Activated T-helper 17 cell treated with anti-CD3 and anti-CD28 coated beads, Interleukin-2, amount 50 U/mL, for 72 hours (primary cell): ENCODE measurements around the gene ETV7. TPM values are rescaled to one million over a fixed set of nuclear protein-coding genes. Genes with fewer than 3 reads are reported as not detected.
A peak's percentile ranks its signal among the peaks of the same experiment; 100 is the strongest.
"Not testable (repeated sequence)": the region's sequence is repeated elsewhere in the genome, so short reads cannot be mapped to it uniquely, and the experiment has no call there.

Source experiments
- ATAC-seq: fragments of 150-1000 bp; cut with Tn5 transposase; replicated peaks from 2 replicates; pipeline ENCODE4 v1.10.0; 2021; ENCODE audit warnings: mild to moderate bottlenecking, moderate library complexity
- H3K27ac Mint-ChIP-seq: one replicate; pipeline ENCODE4 v1.8.0; 2022; ENCODE audit warnings: mixed read lengths
- H3K27me3 Mint-ChIP-seq: one replicate; pipeline ENCODE4 v1.8.0; 2022; ENCODE audit warnings: mixed read lengths
- H3K36me3 Mint-ChIP-seq: one replicate; pipeline ENCODE4 v1.8.0; 2022; ENCODE audit warnings: low read depth, mild to moderate bottlenecking, mixed read lengths
- H3K4me1 Mint-ChIP-seq: one replicate; pipeline ENCODE4 v1.8.0; 2022; ENCODE audit warnings: mixed read lengths
- H3K4me3 Mint-ChIP-seq: one replicate; pipeline ENCODE4 v1.8.0; 2022; ENCODE audit warnings: mild to moderate bottlenecking, mixed read lengths
- H3K9me3 Mint-ChIP-seq: one replicate; pipeline ENCODE4 v1.8.0; 2022; ENCODE audit warnings: mixed read lengths
- total RNA-seq, 2 donors: library from RNA; stranded (reverse); gene quantifications; one replicate each; pipeline ENCODE4 v1.2.3, GENCODE V29; 2022

ETV7 gene
- total RNA-seq, 2 donors from 2014 or later: 2.6 to 16.9 TPM

DNA sequence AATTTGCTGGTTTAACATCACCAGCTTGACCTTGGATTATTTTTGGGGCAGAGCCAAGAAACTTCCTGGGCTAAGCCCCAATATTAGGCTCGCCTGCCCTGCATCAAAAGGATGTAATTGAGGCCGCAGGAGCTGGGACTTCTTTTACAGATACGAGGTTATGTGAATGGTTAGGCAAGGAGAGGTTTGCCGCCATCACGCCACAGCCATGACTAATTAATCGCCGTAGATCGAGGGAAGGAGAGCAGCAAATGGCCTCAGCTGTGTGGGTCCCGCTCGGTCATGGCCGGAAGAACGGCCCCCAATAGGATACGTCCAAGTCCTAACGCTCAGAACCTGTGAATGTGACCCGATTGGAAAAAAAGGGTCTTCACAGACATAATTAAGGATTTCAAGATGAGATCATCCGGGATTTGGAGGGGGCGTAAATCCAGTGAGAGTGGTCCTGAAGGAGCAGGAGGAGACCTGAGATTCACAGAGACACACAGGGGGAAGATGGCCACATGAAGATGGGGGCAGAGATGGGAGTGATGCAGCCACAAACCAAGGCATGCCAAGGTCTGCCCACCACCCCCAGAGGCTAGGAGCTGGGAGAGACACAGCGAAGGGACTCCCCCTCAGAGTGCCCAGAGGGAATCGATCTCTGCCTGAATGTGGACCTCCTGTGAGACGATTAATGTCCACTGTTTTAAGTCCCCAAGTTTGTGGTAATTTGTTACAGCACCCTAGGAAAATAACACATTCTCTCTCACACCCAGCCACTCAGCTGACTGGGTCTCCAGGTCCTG is 40.8 kb downstream of the ETV7 start:
- no peaks in the 10 kb centered on the region for H3K4me1 Mint-ChIP-seq

DNA sequence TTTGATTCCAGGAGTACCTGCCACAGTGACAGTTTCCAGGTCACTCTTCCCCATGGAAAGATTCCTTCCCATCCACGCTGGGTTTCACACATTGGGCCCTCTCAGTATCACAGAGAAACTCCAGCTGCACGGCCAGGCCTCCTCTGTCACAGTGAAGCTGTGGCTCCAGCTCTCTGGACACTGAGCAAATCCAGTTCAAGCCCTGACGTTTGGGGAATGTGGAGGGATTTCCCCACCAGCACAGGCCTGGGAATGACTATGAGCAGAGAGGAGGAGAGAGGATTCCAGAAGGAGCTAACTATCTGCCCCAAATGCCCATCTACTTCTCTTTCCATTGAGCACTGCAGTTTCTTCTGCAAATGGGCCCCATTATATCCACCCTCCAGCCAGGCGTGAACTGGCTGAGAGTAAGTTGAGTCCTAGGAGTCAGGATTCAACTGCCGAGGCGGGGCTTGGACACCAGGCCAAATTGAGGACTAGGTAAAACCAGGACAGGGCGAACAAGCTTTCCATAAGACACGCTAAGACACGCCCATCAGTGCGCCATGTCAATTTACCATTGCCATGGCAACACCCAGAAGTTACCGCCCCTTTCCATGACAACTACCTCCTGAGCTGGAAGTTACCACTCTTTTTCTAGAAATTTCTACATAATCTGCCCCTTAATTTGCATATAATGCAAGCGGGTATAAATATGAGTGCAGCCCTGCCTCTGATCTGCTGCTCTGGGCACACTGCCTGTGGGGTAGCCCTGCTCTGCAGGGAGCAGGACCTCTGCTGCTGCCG is 41.6 kb downstream of the ETV7 start:
- Mint-ChIP-seq H3K36me3 (no peaks in the 10 kb centered on the region), H3K4me3 (no peak overlapping the region), H3K27ac (no peak overlapping the region), H3K4me1 (peaks cover 1% of the 10 kb centered on the region), H3K27me3 (peaks cover 1% of the 10 kb centered on the region), H3K9me3 (no peaks in the 10 kb centered on the region)
- no peak for ATAC-seq

More for the DNA sequence above, 40.8 kb downstream of the ETV7 start:
- no peaks in the 10 kb centered on the region for H3K36me3 Mint-ChIP-seq
- no peaks in the 10 kb centered on the region for H3K27me3 Mint-ChIP-seq
- H3K27ac Mint-ChIP-seq: no peak overlapping the region
- no peak for ATAC-seq
- H3K4me3 Mint-ChIP-seq: no peak overlapping the region
- H3K9me3 Mint-ChIP-seq: no peaks in the 10 kb centered on the region

DNA sequence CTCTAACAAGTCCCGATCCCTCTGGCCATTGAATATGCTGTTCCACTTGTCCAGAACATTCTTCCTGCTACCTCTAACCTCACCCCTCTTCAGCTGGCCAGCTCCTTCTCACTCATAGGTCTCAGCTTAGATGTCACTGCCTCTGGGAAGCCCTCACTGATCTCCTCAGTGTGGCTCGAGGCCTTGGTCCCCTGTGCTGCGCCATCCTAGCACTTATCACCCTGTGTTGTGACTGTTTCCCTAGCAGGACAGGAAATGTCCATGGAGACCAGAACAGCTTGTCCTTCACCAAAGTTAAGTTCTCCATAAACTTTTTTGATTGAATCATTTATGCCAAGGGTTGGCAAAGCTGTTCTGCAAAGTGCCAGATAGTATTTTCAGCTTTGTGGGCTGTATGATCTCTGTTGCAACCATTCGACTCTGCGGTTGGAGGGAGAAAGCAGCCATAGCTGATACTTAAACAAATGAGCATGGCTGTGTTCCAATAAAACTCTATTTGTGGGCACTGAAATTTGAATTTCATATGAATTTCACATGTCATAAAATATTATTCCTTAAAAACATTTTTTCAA is 44.3 kb downstream of the ETV7 start:
- no peak for ATAC-seq
- peaks cover 4% of the 10 kb centered on the region for H3K4me1 Mint-ChIP-seq
- no peaks in the 10 kb centered on the region for H3K9me3 Mint-ChIP-seq
- peaks cover 3% of the 10 kb centered on the region for H3K27me3 Mint-ChIP-seq
- no peak overlapping the region for H3K27ac Mint-ChIP-seq
- no peaks in the 10 kb centered on the region for H3K36me3 Mint-ChIP-seq
- H3K4me3 Mint-ChIP-seq: no peak overlapping the region

DNA sequence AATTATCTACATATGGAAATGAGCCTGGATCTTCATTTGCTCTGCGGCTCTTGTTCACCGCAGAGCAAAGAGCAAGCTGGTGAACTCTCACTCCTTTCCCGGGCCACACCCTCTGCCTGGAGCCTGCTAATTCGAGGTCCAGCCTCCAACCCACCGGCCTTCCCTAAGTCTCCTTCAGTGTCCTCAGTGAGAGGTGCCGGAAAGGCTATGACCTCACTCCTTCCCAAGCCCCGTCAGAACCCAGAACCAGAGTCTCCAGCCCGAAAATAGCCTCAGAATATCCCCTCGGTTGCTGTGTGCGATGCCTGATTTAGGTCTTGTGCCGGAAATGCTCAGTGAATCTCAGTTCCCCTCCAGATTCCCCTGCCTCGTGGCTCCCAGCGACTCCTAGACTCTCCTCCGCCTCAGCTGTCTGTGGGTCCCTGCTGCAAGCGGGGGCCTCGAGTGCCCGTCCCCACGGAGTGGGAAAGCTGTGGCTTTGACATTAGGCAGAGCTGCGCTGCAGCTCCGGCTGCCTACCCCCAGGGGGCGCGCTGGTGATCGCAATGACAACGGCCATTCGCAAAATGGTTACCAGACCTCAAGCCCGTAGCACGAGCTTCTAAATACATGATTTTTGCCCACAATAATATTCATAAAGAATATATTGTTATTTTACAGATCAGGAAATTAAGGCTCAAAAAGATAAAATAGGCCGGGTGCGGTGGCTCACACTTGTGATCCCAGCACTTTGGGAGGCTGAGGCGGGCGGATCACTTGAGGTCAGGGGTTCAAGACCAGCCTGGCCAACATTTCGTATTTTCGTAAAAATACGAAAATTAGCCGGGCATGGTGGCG is 46.6 kb downstream of the ETV7 start:
- Mint-ChIP-seq H3K27ac (no peak overlapping the region), H3K4me3 (peak overlapping the region; percentile 30), H3K4me1 (peaks cover 10% of the 10 kb centered on the region), H3K36me3 (no peaks in the 10 kb centered on the region), H3K9me3 (no peaks in the 10 kb centered on the region), H3K27me3 (peaks cover 4% of the 10 kb centered on the region)
- peak; percentile 82 for ATAC-seq

GRCh38 chr6:36340306-36340617 is 47.2 kb downstream of the ETV7 start:
- no peak for ATAC-seq
- Mint-ChIP-seq H3K4me1 (peaks cover 10% of the 10 kb centered on the region), H3K9me3 (no peaks in the 10 kb centered on the region), H3K27ac (no peak overlapping the region), H3K27me3 (peaks cover 8% of the 10 kb centered on the region), H3K4me3 (no peak overlapping the region), H3K36me3 (no peaks in the 10 kb centered on the region)

- Mint-ChIP-seq H3K27ac (no peak overlapping the region), H3K36me3 (no peaks in the 10 kb centered on the region), H3K9me3 (no peaks in the 10 kb centered on the region), H3K4me1 (peaks cover 10% of the 10 kb centered on the region), H3K4me3 (no peak overlapping the region), H3K27me3 (peaks cover 20% of the 10 kb centered on the region)
- ATAC-seq: no peak
Observed at GRCh38 chr6:36339146-36339545, 48.3 kb downstream of the ETV7 start.

GRCh38 chr6:36338223-36338622 is 49.2 kb downstream of the ETV7 start:
- not testable (repeated sequence) for H3K9me3 Mint-ChIP-seq, H3K36me3 Mint-ChIP-seq, H3K27ac Mint-ChIP-seq, H3K4me3 Mint-ChIP-seq, ATAC-seq
- Mint-ChIP-seq H3K4me1 (peaks cover 10% of the 10 kb centered on the region), H3K27me3 (peaks cover 28% of the 10 kb centered on the region)

- Mint-ChIP-seq H3K4me3 (no peak overlapping the region), H3K27ac (no peak overlapping the region), H3K36me3 (no peaks in the 10 kb centered on the region), H3K4me1 (peaks cover 10% of the 10 kb centered on the region), H3K27me3 (peaks cover 32% of the 10 kb centered on the region), H3K9me3 (no peaks in the 10 kb centered on the region)
- no peak for ATAC-seq
Observed at GRCh38 chr6:36337814-36338213, 49.7 kb downstream of the ETV7 start.

DNA sequence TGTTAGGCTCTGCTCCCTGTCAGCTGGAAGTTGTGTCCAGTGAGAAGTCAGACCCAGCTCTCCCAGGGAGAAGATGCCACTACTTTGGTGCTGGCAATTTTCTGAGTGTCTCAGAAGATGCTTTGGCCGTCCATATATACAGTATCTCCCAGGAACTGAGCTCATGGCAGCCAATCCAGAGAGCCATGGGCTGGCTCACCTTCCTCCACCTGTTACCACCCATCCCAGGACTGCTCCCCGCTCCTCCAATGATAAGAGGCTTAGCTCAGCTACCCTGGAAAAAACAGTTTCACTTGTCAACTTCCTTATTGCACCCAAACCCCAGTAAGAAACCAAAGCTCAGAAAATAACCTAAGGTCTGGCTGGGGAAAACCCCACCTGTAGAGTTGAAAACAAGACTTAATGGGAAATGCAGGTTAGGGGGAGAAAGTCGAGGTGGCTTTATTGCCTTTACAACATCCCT is 50.7 kb downstream of the ETV7 start, which contains the start of gene BNIP5:
TSS of gene BNIP5 (minus strand) at position 110 of the 463 bp plus-strand sequence. CDS start 6,198 bp downstream, outside the sequence.
- H3K36me3 Mint-ChIP-seq: no peaks in the 10 kb centered on the region
- ATAC-seq: peak; percentile 51
- H3K27ac Mint-ChIP-seq: peak within 1 kb of the TSS; percentile 35
- H3K4me1 Mint-ChIP-seq: peaks cover 10% of the 10 kb centered on the region
- H3K27me3 Mint-ChIP-seq: peaks cover 38% of the 10 kb centered on the region
- peak within 1 kb of the TSS; percentile 32 for H3K4me3 Mint-ChIP-seq
- no peaks in the 10 kb centered on the region for H3K9me3 Mint-ChIP-seq

DNA sequence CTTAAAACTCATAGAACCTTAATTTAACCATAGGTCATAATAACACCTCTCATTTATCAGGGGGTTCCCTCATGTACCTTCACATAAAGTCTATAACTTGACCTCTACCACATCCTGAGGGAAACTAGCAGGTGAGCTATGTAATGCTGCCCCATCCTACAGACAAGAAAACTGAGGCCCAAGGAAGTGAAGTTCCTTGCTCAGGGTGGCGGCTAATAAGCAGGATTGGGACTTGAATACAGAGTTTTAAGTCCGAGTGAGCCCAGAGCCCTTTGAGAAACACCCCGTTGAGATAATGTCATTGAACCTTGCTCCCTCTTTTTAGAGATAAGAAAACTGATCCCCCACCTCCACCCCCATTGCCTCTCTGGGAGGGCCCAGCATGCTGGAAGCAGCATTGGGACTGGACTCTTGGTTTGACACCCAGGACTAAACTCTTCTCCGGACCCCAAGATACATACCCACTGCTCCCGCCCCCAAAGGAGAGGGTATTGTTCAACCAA is 51.2 kb downstream of the ETV7 start:
- Mint-ChIP-seq H3K4me1 (peaks cover 10% of the 10 kb centered on the region), H3K27me3 (peaks cover 38% of the 10 kb centered on the region), H3K9me3 (no peaks in the 10 kb centered on the region), H3K4me3 (no peak overlapping the region), H3K27ac (no peak overlapping the region), H3K36me3 (no peaks in the 10 kb centered on the region)
- no peak for ATAC-seq

DNA sequence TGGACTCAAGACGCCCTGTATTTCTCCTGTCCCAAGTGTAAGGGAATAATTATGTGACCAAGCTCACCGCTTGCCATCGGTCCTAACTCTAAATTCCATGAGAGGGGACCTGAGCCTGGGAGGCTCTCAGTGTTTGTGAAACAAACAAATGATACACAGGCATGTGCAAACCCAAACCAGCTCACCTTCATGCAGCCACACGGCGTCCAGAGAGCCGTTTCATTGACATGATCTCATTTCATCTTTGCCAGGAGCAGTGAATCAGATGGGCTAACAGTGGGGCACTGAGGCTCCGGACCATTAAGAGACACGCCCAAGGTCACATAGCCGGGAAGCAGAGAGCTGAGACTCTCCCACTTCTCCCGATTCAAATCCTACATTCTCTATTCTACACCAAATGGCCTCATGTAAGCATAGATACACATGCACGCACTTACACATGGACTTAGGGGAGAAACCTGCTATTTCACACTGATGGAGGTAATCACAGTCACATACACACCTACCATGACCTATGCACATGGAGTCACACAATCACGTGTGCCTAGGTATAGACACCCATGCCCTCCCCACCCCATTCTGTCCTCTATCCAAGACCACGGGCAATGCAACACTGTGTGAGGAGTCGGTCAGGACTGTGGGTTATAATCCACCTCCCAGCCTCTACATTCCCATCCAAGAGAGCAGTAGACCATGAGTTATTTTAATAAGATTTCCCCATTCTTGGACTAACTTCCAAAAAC is 51.8 kb downstream of the ETV7 start:
- H3K27ac Mint-ChIP-seq: no peak overlapping the region
- no peak overlapping the region for H3K4me3 Mint-ChIP-seq
- no peaks in the 10 kb centered on the region for H3K9me3 Mint-ChIP-seq
- H3K4me1 Mint-ChIP-seq: peaks cover 6% of the 10 kb centered on the region
- no peaks in the 10 kb centered on the region for H3K36me3 Mint-ChIP-seq
- peaks cover 35% of the 10 kb centered on the region for H3K27me3 Mint-ChIP-seq
- no peak for ATAC-seq

GRCh38 chr6:36334832-36335459 is 52.5 kb downstream of the ETV7 start:
- H3K27me3 Mint-ChIP-seq: peaks cover 35% of the 10 kb centered on the region
- H3K27ac Mint-ChIP-seq: no peak overlapping the region
- H3K36me3 Mint-ChIP-seq: no peaks in the 10 kb centered on the region
- ATAC-seq: no peak
- H3K9me3 Mint-ChIP-seq: no peaks in the 10 kb centered on the region
- H3K4me3 Mint-ChIP-seq: no peak overlapping the region
- peaks cover 6% of the 10 kb centered on the region for H3K4me1 Mint-ChIP-seq
